NCI-H774 (cell line): ENCODE data around the gene ITGA8.
"Not testable (repeated sequence)": the region's sequence is repeated elsewhere in the genome, so short reads cannot be mapped to it uniquely, and the experiment has no call there.

Experiments
- DNase-seq: peaks from one replicate; lab custom pipeline; 2025; lab: John Stamatoyannopoulos, UW

The ITGA8 gene

GRCh38 chr10:15681076-15681475 lies 38.6 kb downstream of the ITGA8 start:
- DNase-seq: no peak

DNA sequence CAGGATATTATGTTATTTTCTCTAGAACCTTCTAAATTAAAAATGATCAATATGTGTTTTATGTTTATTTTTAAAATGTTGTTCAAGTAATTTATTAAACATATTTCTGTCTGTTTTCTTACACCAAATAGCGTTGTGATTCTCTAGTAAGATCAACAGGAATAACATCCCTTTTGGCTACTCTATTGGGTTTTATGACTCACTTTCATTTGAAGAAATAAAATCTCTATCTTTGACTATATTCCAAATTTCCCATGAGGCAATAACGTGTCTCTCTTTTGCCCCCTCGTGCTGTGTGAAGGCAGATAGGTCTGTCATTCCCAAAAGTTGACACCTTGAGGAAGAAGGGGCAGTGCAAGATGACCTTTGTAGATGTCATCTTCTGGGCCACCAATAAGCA lies 40.9 kb downstream of the ITGA8 start:
- DNase-seq: no peak

DNA sequence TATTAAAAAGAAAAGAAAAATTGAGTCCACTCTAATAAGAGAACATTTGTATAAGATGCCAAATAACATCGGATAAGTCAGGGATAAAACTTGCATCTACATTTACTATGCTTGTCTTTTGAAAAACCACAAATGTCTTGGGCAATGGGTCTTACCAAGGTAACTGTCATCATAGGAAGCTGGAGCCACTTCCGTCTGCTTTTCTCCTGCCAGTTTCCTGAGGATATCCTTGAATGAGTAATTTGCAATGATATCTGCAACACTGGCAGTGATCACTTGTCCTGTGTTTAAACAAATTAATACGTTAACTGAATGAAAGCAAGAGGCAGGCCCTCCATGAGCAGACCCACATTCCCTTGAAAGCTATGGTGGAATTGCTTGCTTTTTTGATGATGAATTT lies 47.3 kb downstream of the ITGA8 start:
- DNase-seq: no peak

DNA sequence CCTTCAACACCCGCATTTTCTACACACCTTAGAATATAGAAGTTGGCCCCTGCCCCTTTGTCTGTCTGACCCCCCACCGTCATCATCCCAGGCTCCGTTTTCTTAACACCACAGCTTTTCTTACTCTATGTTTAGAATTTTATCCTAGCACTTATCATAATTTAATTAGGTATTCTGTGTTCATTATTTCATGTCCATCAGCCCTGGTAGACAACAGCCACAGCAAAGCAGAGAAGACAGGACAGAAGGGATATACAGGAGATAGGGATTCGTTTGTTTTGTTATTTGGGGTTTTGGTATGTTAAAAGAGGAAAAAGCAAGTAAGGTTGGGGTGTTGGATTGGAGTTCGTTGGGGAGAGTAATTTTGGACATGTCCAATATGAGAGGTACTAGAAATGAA lies 48.8 kb downstream of the ITGA8 start:
- no peak for DNase-seq

DNA sequence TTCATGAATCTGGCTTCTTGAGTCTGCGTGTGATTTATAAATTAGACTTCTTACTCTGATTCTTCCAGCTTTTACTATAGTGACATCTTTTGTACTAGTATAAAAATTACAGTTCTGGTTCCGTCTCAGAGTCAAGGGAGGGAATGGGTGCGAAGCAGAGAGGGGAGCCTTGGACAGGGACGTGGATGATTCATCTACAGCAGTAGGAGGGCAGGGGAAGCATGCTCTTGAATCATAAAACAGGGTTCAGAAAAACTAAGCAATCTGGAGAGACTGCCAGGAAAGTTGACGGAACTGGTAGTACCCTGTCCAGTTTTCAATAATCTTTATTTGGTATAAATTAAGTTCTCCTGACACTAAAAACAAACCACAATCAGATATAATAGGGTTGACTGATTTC lies 58.1 kb downstream of the ITGA8 start:
- no peak for DNase-seq

- DNase-seq: no peak
These were observed 58.7 kb downstream of the ITGA8 start for GRCh38 chr10:15660990-15661389.

DNA sequence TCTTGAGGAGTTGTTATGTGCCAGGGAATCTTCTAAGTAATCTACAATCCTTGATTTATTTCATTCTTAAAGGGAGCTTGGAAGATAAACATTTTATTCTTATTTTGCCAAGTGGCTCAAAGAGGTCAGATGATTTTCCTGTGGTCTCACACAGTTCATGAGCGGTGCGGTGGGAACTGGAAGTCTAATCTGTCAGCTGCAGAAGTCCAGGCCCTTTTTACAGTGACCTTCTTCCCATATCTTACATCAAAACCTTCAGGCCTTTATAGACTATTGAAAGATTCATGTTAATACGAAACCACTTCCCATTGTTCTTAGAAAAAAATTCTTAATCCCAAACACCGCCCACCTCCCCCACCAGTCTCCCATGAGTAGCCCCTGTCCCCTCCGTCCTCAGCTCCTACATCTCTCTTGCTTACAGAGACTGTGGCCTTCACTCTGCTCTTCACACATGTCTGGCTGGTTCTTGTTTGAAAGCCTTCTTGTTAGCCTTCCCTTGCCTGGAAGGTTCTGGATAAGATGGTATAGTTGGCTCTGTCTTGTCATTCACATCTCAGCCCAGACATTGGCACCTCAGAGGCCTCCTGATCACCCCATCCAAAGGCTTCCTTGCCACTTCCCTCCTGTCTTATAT lies 61.5 kb downstream of the ITGA8 start:
- DNase-seq: no peak

GRCh38 chr10:15652757-15653156 lies 67.0 kb downstream of the ITGA8 start:
- no peak for DNase-seq

GRCh38 chr10:15652117-15652516 lies 67.6 kb downstream of the ITGA8 start:
- no peak for DNase-seq

DNA sequence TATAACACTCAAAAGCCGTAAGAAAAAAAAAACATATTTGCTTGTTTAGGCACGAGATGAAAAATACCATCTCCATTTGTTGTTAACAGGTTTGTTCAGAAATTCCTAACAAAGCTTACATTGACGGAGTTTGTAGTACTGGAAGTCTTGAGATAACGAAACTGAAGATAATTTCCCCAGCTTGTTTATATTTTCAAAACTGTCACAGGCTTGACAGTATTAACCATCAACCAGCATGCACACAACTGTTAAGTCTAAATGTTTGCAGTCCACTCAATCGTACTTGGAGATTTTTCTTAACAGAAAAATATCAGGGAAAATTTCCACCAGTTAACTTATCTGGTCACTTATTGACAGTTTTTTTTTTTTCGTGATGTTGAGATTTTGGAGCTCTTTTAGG lies 68.5 kb downstream of the ITGA8 start:
- DNase-seq: no peak

GRCh38 chr10:15642095-15642494 lies 77.6 kb downstream of the ITGA8 start:
- DNase-seq: no peak

GRCh38 chr10:15640536-15641085 lies 79.1 kb downstream of the ITGA8 start:
- DNase-seq: no peak

GRCh38 chr10:15636446-15636845 lies 83.3 kb downstream of the ITGA8 start:
- DNase-seq: no peak

DNA sequence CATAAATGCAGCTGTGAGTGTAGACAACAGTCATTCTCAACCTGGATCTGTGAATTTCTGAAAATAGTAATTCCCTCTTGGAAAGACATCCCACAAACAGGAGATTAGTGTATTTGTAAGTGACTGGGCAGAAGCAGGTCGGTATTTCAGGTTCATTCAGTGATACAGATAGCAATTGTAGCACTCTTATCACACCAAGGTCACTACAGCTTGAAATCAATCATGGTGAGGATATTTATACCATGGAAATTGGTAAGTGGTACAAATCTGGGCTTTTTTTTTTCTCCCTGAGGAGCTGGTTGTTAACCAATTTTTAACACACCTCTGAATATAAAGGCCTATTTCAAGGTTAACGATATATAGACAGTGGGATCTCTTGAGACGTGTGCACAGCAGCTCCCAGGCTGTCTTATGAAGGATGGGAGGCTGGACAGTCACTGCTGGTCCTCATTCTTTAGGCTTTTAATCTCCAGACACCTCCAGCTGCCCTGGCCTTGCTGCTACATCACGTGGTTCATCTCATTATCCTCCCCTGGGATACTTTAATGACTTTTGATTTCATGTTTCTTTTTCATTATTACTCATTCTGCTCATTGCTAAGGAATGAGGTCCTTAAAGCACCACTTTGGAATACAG lies 87.1 kb downstream of the ITGA8 start:
- DNase-seq: no peak

DNA sequence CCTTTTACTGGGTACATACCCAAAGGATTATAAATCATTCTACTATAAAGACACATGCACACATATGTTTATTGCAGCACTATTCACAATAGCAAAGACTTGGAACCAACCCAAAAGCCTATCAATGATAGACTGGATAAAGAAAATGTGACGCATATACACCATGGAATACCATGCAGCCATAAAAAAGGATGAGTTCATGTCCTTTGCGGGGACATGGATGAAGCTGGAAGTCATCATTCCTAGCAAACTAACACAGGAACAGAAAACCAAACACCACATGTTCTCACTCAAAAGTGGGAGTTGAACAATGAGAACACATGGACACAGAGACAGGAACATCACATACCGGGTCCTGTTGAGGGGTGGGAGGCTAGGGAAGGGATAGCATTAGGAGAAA lies 88.5 kb downstream of the ITGA8 start:
- DNase-seq: not testable (repeated sequence)

DNA sequence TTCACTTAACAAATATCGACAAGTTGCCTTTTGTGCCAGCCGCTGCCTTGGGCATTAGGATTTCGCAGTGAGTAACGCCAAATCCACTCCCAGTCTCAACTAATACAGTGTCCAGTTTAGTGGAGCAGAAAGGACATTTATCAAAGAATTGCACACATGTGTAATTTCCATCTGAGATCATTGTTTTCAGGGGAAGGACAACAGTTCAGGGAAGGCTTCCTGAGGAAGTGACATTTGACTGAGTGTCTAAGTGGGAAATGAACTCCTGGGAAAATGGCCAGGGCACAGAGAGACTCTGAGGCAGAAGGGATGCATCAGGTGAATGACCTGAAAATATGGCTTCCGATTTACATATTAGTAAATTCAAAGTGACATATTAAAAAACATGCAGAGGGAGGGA lies 89.4 kb downstream of the ITGA8 start:
- DNase-seq: no peak

DNA sequence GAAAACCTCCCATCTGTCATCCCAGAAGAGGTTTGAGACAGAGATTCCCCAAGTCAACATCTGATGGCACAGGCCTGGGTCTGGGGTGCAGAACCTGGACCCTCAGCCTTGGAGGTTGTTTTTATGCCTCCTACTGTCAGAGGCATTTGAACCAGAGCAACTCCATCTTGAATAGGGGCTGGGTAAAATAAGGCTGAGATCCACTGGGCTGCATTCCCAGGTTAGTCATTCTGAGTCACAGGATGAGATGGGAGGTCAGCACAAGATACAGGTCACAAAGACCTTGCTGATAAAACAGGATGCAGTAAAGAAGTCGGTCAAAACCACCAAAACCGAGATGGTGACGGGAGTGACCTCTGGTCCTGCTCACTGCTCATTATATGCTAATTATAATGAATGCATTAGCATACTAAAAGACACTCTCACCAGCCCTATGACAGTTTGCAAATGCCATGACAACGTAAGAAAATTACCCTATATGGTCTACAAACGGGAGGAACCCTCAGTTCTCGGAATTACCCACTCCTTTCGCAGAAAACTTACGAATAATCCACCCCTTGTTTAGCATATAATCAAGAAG lies 92.0 kb downstream of the ITGA8 start:
- DNase-seq: no peak

- DNase-seq: no peak
These were observed 92.8 kb downstream of the ITGA8 start for GRCh38 chr10:15626937-15627336.

DNA sequence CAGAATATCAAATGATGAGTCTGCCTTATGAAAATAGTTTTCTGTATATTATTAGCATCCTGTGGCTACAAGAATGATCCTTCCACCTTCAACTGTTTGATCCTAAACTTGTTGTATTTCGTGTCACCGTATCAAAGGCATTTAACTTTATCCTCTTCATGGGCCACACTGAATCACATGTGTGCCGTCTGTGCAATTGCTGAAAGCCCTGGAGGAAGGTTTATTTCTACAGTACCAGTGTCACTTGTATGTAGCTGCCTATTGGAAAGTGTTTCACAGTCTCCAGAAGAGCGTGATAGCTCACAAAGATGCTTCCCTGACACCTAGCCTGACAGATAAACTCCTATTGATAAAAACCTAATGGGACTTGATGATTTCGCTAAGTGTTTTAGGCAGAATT lies 94.5 kb downstream of the ITGA8 start:
- no peak for DNase-seq

GRCh38 chr10:15624401-15625196 lies 95.1 kb downstream of the ITGA8 start:
- DNase-seq: no peak

DNA sequence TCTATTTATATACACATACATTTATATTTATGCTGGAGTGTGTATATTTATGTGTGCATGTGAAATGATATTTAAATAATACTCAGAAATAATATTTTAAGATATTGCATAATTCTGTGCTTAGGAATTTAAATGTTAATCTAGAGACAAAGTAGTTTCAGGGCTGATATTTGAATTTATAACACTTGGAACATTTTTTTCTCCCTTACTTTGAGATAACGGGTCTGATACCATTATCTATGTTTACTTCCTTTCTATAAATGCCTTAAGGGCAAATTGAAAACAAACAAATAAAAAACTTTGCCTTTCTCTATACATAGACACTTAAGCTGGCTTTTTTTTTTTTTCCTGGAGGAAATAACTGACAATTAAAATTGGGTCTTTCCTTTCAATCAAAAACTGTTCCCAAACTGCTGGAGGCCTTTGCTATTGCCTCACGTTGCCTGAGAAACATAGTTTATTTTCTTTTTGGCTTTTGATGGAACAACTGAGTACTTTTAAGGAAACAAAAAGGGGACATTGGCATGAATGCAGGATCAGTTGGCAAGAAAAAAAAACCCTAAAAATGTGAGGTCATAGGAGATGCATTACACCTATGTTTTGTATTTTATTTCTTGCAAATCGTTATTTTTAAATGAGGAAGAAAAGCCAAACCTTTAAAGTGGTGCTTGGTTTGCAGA lies 98.7 kb downstream of the ITGA8 start:
- DNase-seq: no peak

DNA sequence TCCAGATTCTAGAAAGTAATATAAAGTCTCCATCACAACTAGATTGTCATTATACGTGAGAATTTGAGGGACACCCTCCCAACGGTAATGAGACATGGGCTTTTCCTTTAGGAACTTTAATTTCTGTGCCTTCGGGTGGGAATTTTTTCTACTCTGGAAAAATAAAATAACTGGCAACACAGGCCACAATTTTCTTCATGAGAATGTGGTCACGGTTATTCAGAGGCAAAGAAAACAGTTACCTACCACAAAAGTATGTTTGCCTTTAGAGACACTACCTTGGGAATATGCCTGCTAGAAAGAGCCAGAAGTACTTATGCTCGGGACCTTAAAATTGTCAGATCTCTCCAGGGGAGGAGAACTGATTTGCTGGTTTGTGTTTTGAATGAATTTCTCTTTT lies 99.4 kb downstream of the ITGA8 start:
- DNase-seq: no peak
